WTC11 (cell line): ENCODE results near the gene ZNF214. TPM values are rescaled to one million over a fixed set of nuclear protein-coding genes. Genes with fewer than 3 reads are reported as not detected.
"Not testable (repeated sequence)": the region's sequence is repeated elsewhere in the genome, so short reads cannot be mapped to it uniquely, and the experiment has no call there.

Experiments
- ATAC-seq: fragments of 200-7000 bp; cut with Tn5 transposase; 2 replicates; pipeline ENCODE4 v1.10.0; 2021; ENCODE audit warnings: mild to moderate bottlenecking, moderate library complexity
- CTCF ChIA-PET: fragments of 300-600 bp; sonication (Branson Sonifier 250); formaldehyde crosslinking; loops from one replicate; lab custom pipeline; 2021; ENCODE audit warnings: antibody characterized with exemption; lab: Charles Lee
- POLR2A ChIA-PET: fragments of 350-600 bp; sonication (Branson Sonifier 250); formaldehyde crosslinking; loops from one replicate; lab custom pipeline; 2021; ENCODE audit warnings: antibody characterized with exemption; lab: Charles Lee
- DNase-seq: peaks from one replicate; pipeline ENCODE4 v3.0.0; 2021; ENCODE audit warnings: low spot score
- H3K27ac Mint-ChIP-seq: 2 replicates; pipeline ENCODE4 v1.8.0; 2021; ENCODE audit warnings: mixed read lengths
- H3K27me3 Mint-ChIP-seq: 2 replicates; pipeline ENCODE4 v1.8.0; 2021; ENCODE audit warnings: low read depth, mild to moderate bottlenecking, moderate library complexity, mixed read lengths
- H3K36me3 Mint-ChIP-seq: 2 replicates; pipeline ENCODE4 v1.8.0; 2021; ENCODE audit warnings: mixed read lengths
- H3K4me1 Mint-ChIP-seq: 2 replicates; pipeline ENCODE4 v1.8.0; 2022; ENCODE audit warnings: mixed read lengths
- H3K4me3 Mint-ChIP-seq: 2 replicates; pipeline ENCODE4 v1.8.0; 2021; ENCODE audit warnings: mild to moderate bottlenecking, moderate library complexity, mixed read lengths
- H3K9me3 Mint-ChIP-seq: 2 replicates; pipeline ENCODE4 v1.8.0; 2021; ENCODE audit warnings: mixed read lengths
- CREB1 ChIP-seq: sonication (generic); formaldehyde crosslinking; IDR thresholded peaks from 2 replicates; pipeline ENCODE4 v1.8.0; 2023; ENCODE audit warnings: mild to moderate bottlenecking, missing genetic modification reagents
- EMX1 ChIP-seq: fragments of 250-450 bp; sonication (Bioruptor Pico); IDR thresholded peaks from 2 replicates; pipeline ENCODE4 v1.8.0; 2021; ENCODE audit warnings: mild to moderate bottlenecking
- ESRRA ChIP-seq: sonication (generic); formaldehyde crosslinking; IDR thresholded peaks from 2 replicates; pipeline ENCODE4 v1.8.1; 2022; ENCODE audit warnings: mild to moderate bottlenecking, missing genetic modification reagents, borderline replicate concordance
- GTF2I ChIP-seq: fragments of 250-450 bp; sonication (Bioruptor Pico); conservative IDR thresholded peaks from 2 replicates; pipeline ENCODE4 v1.4.0; 2021; ENCODE audit warnings: mild to moderate bottlenecking
- OVOL2 ChIP-seq: fragments of 250-450 bp; sonication (Bioruptor Pico); IDR thresholded peaks from 2 replicates; pipeline ENCODE4 v1.9.0; 2021; ENCODE audit warnings: mild to moderate bottlenecking, borderline replicate concordance
- ZNF121 ChIP-seq: sonication (generic); formaldehyde crosslinking; IDR thresholded peaks from 2 replicates; pipeline ENCODE4 v1.8.0; 2023; ENCODE audit warnings: missing genetic modification reagents
- ZNF396 ChIP-seq: fragments of 250-450 bp; sonication (Bioruptor Pico); IDR thresholded peaks from 2 replicates; pipeline ENCODE4 v1.8.0; 2021; ENCODE audit warnings: mild to moderate bottlenecking, moderate library complexity, borderline replicate concordance
- total RNA-seq: library from RNA; stranded (reverse); gene quantifications from 3 replicates; pipeline ENCODE4 v1.2.3, GENCODE V29; 2021
- TF ChIP-seq, protein P1 (sequence below): sonication (generic); formaldehyde crosslinking; IDR thresholded peaks from 2 replicates; pipeline ENCODE4 v1.8.0; 2022; ENCODE audit warnings: mild to moderate bottlenecking, missing genetic modification reagents
- TF ChIP-seq, protein P2 (sequence below): sonication (generic); formaldehyde crosslinking; IDR thresholded peaks from 2 replicates; pipeline ENCODE4 v1.8.1; 2023; ENCODE audit warnings: mild to moderate bottlenecking, missing genetic modification reagents, moderate library complexity

Gene ZNF214
- total RNA-seq, 1 experiment from 2014 or later: 4.1 TPM

DNA sequence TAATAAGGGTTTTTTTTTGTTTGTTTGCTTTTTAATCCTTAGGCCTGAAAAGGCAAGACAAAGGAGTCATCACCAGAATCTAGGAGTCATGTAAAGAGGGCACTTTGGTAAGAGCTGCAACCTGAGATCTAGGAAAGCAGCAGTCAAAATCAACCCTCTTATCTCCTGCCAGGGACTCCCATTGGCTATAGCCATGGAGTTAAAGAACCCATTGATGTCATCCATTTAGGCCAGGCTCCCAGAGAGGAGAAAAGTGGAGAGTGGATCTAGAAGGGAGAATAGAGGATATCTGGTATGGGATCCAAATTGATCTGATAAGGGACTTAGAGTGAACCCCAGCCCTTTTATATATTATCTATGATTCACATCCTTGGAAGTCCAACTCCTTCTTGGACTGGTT, 58.0 kb downstream of the ZNF214 start:
- no peak for TF ChIP-seq ZNF396
- TF ChIP-seq GTF2I (CRISPR knock-in tag): no peak
- no peak for TF ChIP-seq ESRRA (CRISPR knock-in tag)
- no peak for TF ChIP-seq CREB1 (CRISPR knock-in tag)
- TF ChIP-seq ZNF121 (CRISPR knock-in tag): no peak
- TF ChIP-seq EMX1 (CRISPR knock-in tag): no peak
- TF ChIP-seq, protein P1, sequence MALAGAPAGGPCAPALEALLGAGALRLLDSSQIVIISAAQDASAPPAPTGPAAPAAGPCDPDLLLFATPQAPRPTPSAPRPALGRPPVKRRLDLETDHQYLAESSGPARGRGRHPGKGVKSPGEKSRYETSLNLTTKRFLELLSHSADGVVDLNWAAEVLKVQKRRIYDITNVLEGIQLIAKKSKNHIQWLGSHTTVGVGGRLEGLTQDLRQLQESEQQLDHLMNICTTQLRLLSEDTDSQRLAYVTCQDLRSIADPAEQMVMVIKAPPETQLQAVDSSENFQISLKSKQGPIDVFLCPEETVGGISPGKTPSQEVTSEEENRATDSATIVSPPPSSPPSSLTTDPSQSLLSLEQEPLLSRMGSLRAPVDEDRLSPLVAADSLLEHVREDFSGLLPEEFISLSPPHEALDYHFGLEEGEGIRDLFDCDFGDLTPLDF (CRISPR knock-in tag): no peak
- TF ChIP-seq OVOL2 (CRISPR knock-in tag): no peak
- TF ChIP-seq, protein P2, sequence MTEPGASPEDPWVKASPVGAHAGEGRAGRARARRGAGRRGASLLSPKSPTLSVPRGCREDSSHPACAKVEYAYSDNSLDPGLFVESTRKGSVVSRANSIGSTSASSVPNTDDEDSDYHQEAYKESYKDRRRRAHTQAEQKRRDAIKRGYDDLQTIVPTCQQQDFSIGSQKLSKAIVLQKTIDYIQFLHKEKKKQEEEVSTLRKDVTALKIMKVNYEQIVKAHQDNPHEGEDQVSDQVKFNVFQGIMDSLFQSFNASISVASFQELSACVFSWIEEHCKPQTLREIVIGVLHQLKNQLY: no peak
- Mint-ChIP-seq H3K9me3 (peaks cover 15% of the 10 kb centered on the region), H3K27me3 (no peaks in the 10 kb centered on the region), H3K4me3 (no peak overlapping the region), H3K4me1 (peaks cover 4% of the 10 kb centered on the region), H3K27ac (no peak overlapping the region), H3K36me3 (peaks cover 16% of the 10 kb centered on the region)
- ChIA-PET POLR2A (interaction anchor here (0.9 kb wide), 1 partner anchor 224 kb away, joined by 5 read pairs; no protein-coding TSS in a partner anchor), CTCF (interaction anchor here (1.3 kb wide), 1 partner anchor 150 kb away, joined by 5 read pairs; no protein-coding TSS in a partner anchor)
- DNase-seq: no peak
- ATAC-seq: no peak

DNA sequence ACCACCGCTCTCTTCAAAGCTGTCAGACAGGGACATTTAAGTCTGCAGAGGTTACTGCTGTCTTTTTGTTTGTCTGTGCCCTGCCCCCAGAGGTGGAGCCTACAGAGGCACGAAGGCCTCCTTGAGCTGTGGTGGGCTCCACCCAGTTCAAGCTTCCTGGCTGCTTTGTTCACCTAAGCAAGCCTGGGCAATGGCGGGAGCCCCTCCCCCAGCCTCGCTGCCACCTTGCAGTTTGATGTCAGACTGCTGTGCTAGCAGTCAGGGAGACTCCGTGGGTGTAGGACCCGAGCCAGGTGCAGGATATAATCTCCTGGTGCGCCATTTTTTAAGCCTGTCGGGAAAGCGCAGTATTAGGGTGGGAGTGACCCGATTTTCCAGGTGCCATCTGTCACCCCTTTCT, 65.9 kb downstream of the ZNF214 start:
- DNase-seq, H3K27me3 Mint-ChIP-seq, POLR2A ChIA-PET, H3K27ac Mint-ChIP-seq, H3K4me1 Mint-ChIP-seq, CTCF ChIA-PET, ATAC-seq, H3K4me3 Mint-ChIP-seq: not testable (repeated sequence)
- H3K36me3 Mint-ChIP-seq: peaks cover 54% of the 10 kb centered on the region
- H3K9me3 Mint-ChIP-seq: peaks cover 24% of the 10 kb centered on the region

Other genes starting within 250 kb of the ZNF214 start
- 0.09 to 0.21 TPM (median 0.17 TPM) in 3 replicates for gene OR2AG2, start 248.4 kb downstream of the ZNF214 start, total RNA-seq
- not detected in 3 replicates for gene OR2AG1, start 237.3 kb downstream of the ZNF214 start, total RNA-seq
- 0.07 to 0.27 TPM (median 0.07 TPM) in 3 replicates for gene OR6A2, start 220.7 kb downstream of the ZNF214 start, total RNA-seq
- gene OR10A5, start 174.7 kb downstream of the ZNF214 start, total RNA-seq: not detected in 3 replicates
- not detected in 3 replicates for gene OR10A2, start 157.3 kb downstream of the ZNF214 start, total RNA-seq
- gene OR10A4, start 143.7 kb downstream of the ZNF214 start, total RNA-seq: not detected in 3 replicates
- gene OR2D2, start 127.8 kb downstream of the ZNF214 start, total RNA-seq: 0.16 to 0.26 TPM (median 0.23 TPM) in 3 replicates
- not detected in 3 replicates for gene OR2D3, start 99.3 kb downstream of the ZNF214 start, total RNA-seq
- gene ZNF215, start 93.9 kb downstream of the ZNF214 start, total RNA-seq: 13.8 to 15.8 TPM (median 14.1 TPM) in 3 replicates
- 0.05 to 0.16 TPM (median 0.07 TPM) in 3 replicates for gene NLRP14, start 133 bp upstream of the ZNF214 start, total RNA-seq
- not detected in 3 replicates for gene RBMXL2, start 68.7 kb upstream of the ZNF214 start, total RNA-seq
- gene SYT9, start 231.6 kb upstream of the ZNF214 start, total RNA-seq: 1.3 to 1.7 TPM (median 1.7 TPM) in 3 replicates